ENCODE results near the gene DOP1A. TPM values are rescaled to one million over a fixed set of nuclear protein-coding genes. Genes with fewer than 3 reads are reported as not detected.

The DOP1A gene
- total RNA-seq (2014; rRNA removed; shearing (Covaris generic); ENCODE audit: low replicate concordance): 2.6 and 4.4 TPM in 2 replicates

- peak; percentile 91 for DNase-seq (ENCODE audit: low read depth)
Observed at GRCh38 chr6:83067448-83068439, at the start of gene DOP1A. Gene DOP1A (plus strand): TSS chr6:83067671. CDS start chr6:83096978, 29,307 bp downstream.

GRCh38 chr6:83019741-83020140, 47.7 kb upstream of the DOP1A start:
- in situ Hi-C loops (cut with HindIII; ENCODE audit: low pct_unique_long_range_greater_than_20kb, low sequenced_read_pairs): no loop called here
- DNase-seq (ENCODE audit: low read depth): no peak

More at GRCh38 chr6:83067448-83068439, at the start of gene DOP1A:
- in situ Hi-C loops (cut with HindIII; ENCODE audit: low pct_unique_long_range_greater_than_20kb, low sequenced_read_pairs): no loop called here

GRCh38 chr6:83031689-83032088, 35.8 kb upstream of the DOP1A start:
- in situ Hi-C loops (cut with HindIII; ENCODE audit: low pct_unique_long_range_greater_than_20kb, low sequenced_read_pairs): no loop called here
- no peak for DNase-seq (ENCODE audit: low read depth)

- DNase-seq (ENCODE audit: low read depth): no peak
- in situ Hi-C loops (cut with HindIII; ENCODE audit: low pct_unique_long_range_greater_than_20kb, low sequenced_read_pairs): no loop called here
Observed at GRCh38 chr6:83038246-83038645, 29.2 kb upstream of the DOP1A start.

GRCh38 chr6:83042467-83043053, 24.9 kb upstream of the DOP1A start:
- in situ Hi-C loops (cut with HindIII; ENCODE audit: low pct_unique_long_range_greater_than_20kb, low sequenced_read_pairs): no loop called here
- DNase-seq (ENCODE audit: low read depth): no peak

- DNase-seq (ENCODE audit: low read depth): no peak
Observed at GRCh38 chr6:83044091-83044768, 23.2 kb upstream of the DOP1A start.

GRCh38 chr6:83047065-83047754, 20.3 kb upstream of the DOP1A start:
- DNase-seq (ENCODE audit: low read depth): no peak
- in situ Hi-C loops (cut with HindIII; ENCODE audit: low pct_unique_long_range_greater_than_20kb, low sequenced_read_pairs): no loop called here

More at GRCh38 chr6:83044091-83044768, 23.2 kb upstream of the DOP1A start:
- in situ Hi-C loops (cut with HindIII; ENCODE audit: low pct_unique_long_range_greater_than_20kb, low sequenced_read_pairs): no loop called here

GRCh38 chr6:83051377-83052172, 15.9 kb upstream of the DOP1A start:
- in situ Hi-C loops (cut with HindIII; ENCODE audit: low pct_unique_long_range_greater_than_20kb, low sequenced_read_pairs): no loop called here
- no peak for DNase-seq (ENCODE audit: low read depth)

GRCh38 chr6:83053678-83054077, 13.8 kb upstream of the DOP1A start:
- in situ Hi-C loops (cut with HindIII; ENCODE audit: low pct_unique_long_range_greater_than_20kb, low sequenced_read_pairs): no loop called here
- no peak for DNase-seq (ENCODE audit: low read depth)

GRCh38 chr6:83055366-83055964, 12.0 kb upstream of the DOP1A start:
- peak; percentile 47 for DNase-seq (ENCODE audit: low read depth)

GRCh38 chr6:83057705-83058321, 9.7 kb upstream of the DOP1A start:
- peak; percentile 37 for DNase-seq (ENCODE audit: low read depth)
- in situ Hi-C loops (cut with HindIII; ENCODE audit: low pct_unique_long_range_greater_than_20kb, low sequenced_read_pairs): no loop called here

More at GRCh38 chr6:83055366-83055964, 12.0 kb upstream of the DOP1A start:
- in situ Hi-C loops (cut with HindIII; ENCODE audit: low pct_unique_long_range_greater_than_20kb, low sequenced_read_pairs): no loop called here

- no peak for DNase-seq (ENCODE audit: low read depth)
Observed at GRCh38 chr6:83061190-83061589, 6.3 kb upstream of the DOP1A start.

GRCh38 chr6:83062225-83062624, 5.2 kb upstream of the DOP1A start:
- DNase-seq (ENCODE audit: low read depth): no peak
- in situ Hi-C loops (cut with HindIII; ENCODE audit: low pct_unique_long_range_greater_than_20kb, low sequenced_read_pairs): no loop called here

More at GRCh38 chr6:83061190-83061589, 6.3 kb upstream of the DOP1A start:
- in situ Hi-C loops (cut with HindIII; ENCODE audit: low pct_unique_long_range_greater_than_20kb, low sequenced_read_pairs): no loop called here

GRCh38 chr6:83065511-83066192, 1.8 kb upstream of the DOP1A start, which contains the start of gene UBE3D:
Gene UBE3D (minus strand): TSS chr6:83065841. CDS start chr6:83065718, 123 bp downstream.
- in situ Hi-C loops (cut with HindIII; ENCODE audit: low pct_unique_long_range_greater_than_20kb, low sequenced_read_pairs): no loop called here
- peak; percentile 68 for DNase-seq (ENCODE audit: low read depth)

GRCh38 chr6:83068616-83069015, 1.1 kb downstream of the DOP1A start:
- in situ Hi-C loops (cut with HindIII; ENCODE audit: low pct_unique_long_range_greater_than_20kb, low sequenced_read_pairs): no loop called here
- no peak for DNase-seq (ENCODE audit: low read depth)

- in situ Hi-C loops (cut with HindIII; ENCODE audit: low pct_unique_long_range_greater_than_20kb, low sequenced_read_pairs): no loop called here
Observed at GRCh38 chr6:83069633-83070032, 2.2 kb downstream of the DOP1A start.

More at GRCh38 chr6:83069633-83070032, 2.2 kb downstream of the DOP1A start:
- DNase-seq (ENCODE audit: low read depth): no peak

Measured in Caki2 (cell line).